Fibroblast of pulmonary artery (primary cell): ENCODE data around the gene CUX1.

Experiments
- DNase-seq: peaks from one replicate; pipeline ENCODE4 v3.0.0-alpha.2; 2010; ENCODE audit warnings: low read depth
- H3K4me3 ChIP-seq: replicated peaks from 2 replicates; pipeline ENCODE4 v1.5.1; 2011; ENCODE audit warnings: low read depth, mild to moderate bottlenecking, control low read depth, low read length, moderate library complexity
- CTCF ChIP-seq: IDR thresholded peaks from 2 replicates; pipeline ENCODE4 v1.5.1; 2011; ENCODE audit warnings: mild to moderate bottlenecking, control low read depth, low read length, inconsistent platforms; ENCODE audit errors: missing control alignments

The CUX1 gene

GRCh38 chr7:102196028-102196427 is 378.6 kb downstream of the CUX1 start:
- no peak for TF ChIP-seq CTCF
- no peak overlapping the region for H3K4me3 ChIP-seq
- no peak for DNase-seq

GRCh38 chr7:102197161-102197560 is 379.7 kb downstream of the CUX1 start:
- no peak for DNase-seq
- no peak for TF ChIP-seq CTCF
- H3K4me3 ChIP-seq: no peak overlapping the region

- H3K4me3 ChIP-seq: no peak overlapping the region
- TF ChIP-seq CTCF: no peak
- no peak for DNase-seq
Measured at GRCh38 chr7:102197599-102197998, 380.2 kb downstream of the CUX1 start.

- TF ChIP-seq CTCF: no peak
- no peak for DNase-seq
- H3K4me3 ChIP-seq: no peak overlapping the region
Measured at GRCh38 chr7:102198417-102198956, 381.1 kb downstream of the CUX1 start.

GRCh38 chr7:102201576-102201975 is 384.1 kb downstream of the CUX1 start:
- no peak for TF ChIP-seq CTCF
- H3K4me3 ChIP-seq: no peak overlapping the region
- DNase-seq: no peak

GRCh38 chr7:102202556-102202955 is 385.1 kb downstream of the CUX1 start:
- no peak for DNase-seq
- no peak overlapping the region for H3K4me3 ChIP-seq
- no peak for TF ChIP-seq CTCF

GRCh38 chr7:102203218-102203617 is 385.8 kb downstream of the CUX1 start:
- no peak for DNase-seq
- no peak overlapping the region for H3K4me3 ChIP-seq
- TF ChIP-seq CTCF: no peak
